ENCODE measurements around the gene NPDC1.

The NPDC1 gene

DNA sequence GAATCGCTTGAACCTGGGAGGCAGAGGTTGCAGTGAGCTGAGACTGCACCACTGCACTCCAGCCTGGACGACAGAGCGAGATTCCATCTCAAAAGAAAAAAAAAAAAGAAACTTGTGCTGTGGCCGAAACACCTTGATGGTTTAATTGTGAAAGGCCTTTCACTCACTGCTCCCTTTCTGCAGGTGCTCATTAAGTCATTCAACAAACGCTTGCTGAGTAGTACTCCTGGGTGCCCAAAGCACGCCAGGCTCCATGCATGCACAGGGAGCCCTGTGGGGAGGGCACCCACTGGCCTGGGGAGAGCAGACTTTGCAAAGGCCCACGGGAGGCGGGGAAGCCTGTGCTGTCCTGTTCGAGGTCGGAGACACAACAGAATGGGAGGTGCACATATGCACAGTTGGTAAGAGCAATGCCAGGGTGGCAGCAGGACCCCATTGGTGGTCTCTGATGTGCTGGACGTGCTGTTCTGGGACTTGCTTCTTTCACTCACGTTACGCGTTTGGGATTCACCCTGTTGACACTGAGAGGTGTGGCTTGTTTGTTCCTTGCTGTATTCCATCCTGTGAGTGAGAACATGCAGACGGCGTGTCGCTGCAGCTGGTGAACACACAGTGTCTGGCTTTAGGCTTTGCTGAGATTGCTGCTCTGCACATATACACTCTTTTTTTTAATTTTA, 10.9 kb upstream of the NPDC1 start:
- no peak for DNase-seq (ENCODE audit: low read depth in 2 of 2)

DNA sequence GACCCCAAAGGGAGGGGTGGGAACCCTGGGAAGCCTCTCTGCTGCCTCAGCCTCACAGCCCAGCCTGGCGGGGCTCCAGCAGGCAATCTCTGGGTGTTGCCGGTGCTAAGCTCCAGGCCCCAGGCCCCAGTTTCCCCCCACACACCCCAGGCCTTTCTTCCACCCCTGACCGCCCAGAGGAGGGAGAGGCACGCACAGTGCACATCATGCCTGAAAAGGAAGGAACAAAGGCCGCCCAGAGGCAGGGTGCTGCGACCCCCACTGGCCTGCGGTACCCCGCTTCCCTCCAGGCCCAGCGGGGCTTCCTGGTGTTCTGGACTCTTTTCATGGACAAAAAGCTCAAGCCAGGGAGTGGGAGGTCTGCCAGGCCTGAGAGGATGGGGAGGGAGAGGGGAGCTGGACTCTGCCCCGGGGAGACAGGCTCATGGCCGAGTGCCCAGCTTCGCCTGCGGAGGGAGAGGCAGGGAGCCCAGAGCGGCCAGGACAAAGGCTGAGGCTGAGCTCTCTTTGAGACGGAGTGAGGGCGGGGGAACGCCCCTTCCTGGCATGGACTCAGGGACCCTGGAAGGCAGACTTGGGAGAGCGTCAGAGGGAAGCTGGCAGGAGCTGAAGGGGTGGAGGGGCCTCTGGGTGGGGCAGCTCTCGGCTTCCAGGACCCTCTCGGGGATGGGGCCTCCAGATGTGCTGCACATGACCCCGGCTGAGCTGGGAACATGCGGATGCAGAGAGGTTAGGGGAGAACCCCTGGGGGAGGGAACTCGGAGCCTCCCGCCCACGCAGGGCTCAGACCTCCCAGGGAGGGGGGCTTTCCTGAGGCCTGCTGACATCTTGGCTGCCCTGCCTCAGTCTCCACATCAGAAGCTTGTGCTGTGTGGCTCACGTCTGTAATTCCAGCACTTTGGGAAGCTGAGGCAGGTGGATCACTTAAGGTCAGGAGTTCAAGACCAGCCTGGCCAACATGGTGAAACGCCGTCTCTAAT, 9.7 kb upstream of the NPDC1 start:
- no peak for DNase-seq (ENCODE audit: low read depth in 2 of 2)

DNA sequence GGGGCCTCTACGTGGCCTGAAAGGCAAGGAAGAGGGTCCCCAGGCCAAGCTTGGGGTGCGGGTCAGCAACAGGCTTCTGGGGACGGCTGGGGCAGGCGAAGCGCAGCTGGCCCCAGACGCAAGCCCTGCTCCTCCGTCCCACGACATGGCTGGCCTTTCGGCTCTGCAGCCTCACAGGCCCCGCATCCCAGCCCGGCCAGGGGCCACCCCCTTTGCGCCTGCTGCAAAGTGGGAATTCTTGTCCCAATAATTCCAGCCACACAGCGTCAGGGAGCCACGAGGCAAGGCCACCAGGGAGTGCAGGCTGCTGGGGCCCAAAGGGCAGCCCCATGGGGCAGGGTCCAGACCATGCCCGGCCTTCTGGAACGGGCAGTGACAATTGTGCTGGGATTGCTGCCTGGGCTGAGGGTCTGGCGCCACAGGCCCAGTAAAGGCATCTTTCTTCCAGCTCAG, 9.0 kb upstream of the NPDC1 start:
- DNase-seq (ENCODE audit: low read depth in 2 of 2) = no peak

DNA sequence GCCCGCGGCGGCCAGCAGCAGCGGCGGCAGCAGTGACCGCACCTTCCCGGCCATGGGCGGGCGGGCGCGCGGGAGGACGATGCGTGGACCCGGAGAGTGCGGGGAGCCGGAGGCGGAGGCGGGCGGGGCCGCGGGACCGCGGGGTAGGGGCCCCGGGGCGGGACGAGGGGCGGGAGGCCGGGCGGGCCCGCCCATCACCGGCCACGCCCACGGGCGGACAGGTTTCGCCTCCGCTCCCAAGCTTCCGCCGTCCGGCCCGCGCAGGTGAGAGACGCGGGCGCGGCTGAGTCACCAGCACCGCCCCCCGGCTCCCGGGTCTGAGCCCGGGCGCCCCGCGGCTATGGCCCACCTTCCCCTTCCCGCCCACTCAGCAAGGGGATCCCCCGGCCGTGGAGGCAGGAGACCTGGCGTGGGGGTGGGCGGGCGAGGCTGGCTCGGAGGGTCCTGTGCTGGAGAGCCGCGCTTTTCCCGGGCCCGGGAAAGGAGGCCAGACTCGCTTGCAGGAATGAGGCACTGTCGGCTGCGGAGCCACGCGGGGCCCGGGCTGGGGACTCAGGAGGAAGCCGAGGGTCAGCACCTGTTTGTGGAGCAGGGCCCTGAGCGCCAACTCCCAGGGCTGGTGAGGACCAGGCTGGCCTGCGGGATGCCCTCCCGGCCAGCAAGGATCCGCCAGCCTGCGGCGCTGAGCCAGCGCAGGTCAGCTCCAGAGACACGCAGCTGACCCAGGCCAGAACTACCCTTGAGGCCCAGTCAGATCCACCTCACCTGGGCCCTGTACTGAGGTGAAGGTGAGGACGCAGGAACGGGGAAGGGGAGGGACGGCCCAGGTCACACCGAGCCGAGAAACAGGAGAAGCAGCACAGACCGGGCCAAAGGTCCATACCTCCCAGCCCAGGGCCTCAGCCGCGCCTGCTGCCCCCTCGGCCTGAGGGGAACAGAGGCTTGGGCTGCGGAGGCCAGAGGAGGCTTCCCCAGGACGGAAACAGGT, 8.3 kb upstream of the NPDC1 start, which contains the start of gene ENTPD2:
Gene ENTPD2, minus strand, starts transcription at position 118 of the 988 bp plus-strand sequence. Its CDS starts 64 bp downstream, at position 54.
- no peak for DNase-seq (ENCODE audit: low read depth in 2 of 2)

DNA sequence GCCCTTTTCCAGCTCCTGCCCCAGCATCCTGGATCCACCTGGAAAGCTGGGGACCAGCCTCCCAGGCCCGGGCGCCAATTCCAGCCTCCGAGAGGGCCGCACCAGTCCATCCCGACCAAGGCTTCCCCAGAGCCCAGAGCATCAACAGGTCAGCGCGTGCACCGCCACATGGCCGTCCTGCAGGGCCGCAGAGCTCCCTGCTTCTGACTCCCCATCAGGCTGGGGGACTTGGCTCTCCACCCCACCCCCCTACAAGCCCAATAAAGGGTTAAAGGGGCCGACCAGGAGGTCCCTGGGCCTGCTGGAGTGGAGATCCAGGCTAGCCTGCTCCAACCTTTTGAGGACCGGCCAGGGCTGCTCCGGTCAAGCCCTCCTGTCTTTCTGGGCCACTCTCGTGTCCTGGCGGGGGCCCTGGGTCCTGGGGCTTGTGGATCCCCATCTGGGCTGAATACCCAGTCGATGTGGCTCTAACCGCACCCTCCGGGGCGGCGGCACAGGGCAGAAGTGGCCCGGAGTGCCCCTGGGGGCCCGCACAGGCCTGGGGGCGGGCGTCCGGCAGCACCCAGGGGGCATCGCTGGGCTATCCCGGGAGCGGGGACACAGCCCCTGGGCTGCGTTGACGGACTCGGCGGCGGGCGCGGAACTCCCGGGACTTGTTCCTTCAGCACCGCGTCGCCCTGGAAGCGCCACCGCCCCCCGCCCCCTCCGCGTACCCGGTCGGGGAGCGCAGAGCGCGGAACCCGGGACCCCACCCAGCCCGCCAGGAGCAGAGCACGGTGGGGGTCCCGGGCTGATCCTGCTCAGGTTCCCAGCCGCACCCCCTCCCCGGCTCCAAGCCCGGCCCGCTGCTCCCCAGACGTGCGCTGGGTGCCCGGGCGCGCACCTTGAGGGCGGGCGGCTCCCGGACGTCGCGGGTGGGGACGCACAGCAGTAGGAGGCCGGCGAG, 7.3 kb upstream of the NPDC1 start:
- no peak for DNase-seq (ENCODE audit: low read depth in 2 of 2)

DNA sequence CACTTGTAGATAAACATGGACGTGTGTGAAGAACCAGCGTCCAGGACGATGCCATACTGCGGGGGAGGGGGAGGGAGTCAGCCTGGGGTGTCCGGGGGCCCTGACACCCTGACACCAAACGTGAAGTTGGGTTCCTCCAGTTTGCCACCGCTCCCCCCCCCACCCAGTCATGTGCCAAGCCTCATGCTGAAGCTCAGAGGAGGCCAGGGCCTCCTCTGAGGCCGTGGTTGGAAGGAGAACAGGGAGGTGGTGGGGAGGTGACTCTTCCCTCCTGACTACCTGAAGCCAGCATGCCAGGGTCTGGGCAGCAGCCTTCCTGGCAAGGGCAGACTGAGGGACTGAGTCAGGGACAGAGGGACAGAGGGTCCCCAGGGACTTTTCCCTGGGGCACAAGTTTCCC, 6.3 kb upstream of the NPDC1 start:
- DNase-seq (ENCODE audit: low read depth in 2 of 2) = no peak

DNA sequence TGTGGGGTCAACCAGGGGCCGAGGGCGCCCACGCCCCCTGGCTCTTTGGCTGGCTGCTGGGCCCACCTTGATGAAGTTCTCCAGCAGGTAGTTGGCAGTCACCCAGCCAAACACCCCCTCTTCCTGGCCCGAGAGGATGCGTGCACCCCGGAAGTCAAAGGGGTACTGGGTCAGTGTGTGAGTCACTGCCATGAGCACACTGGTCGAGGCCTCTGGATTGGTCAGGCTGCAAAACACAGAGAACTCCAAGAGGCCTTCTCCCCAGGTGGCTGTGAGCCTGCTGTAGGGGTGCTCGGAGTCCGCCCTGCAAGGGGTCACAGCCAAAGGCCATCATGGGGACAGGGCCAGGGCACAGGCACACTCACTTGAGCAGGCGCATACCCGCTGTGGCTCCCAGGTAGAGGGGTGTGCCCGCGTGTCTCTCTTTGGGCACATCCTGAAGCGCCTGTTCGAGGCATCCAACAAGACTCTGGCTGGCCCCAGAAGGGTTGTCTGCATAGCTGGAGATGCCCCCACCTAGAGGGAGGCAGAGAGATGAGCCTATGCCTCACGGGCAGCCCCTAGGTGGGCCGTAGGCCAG, 5.3 kb upstream of the NPDC1 start:
- DNase-seq (ENCODE audit: low read depth in 2 of 2) = no peak

DNA sequence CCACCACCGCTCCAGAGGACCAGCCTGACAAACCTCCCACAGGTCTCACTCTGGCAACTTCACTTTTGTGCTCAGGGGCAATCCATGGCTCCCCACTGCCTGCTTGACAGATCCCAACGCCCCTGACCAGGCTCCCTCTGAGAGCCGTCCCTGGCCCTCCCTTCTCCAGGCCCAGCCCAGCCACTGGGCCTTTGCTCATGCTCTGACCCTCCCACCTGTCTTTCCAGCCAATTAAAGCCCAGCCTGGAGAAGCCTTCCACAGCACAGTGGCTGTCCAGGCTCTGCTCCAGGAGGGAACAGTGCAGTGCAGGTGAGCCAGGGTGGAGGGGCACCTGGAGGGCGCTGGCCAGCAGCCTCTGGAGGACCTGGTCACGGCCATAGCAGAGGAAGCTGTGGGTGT, 4.6 kb upstream of the NPDC1 start:
- no peak for DNase-seq (ENCODE audit: low read depth in 2 of 2)

DNA sequence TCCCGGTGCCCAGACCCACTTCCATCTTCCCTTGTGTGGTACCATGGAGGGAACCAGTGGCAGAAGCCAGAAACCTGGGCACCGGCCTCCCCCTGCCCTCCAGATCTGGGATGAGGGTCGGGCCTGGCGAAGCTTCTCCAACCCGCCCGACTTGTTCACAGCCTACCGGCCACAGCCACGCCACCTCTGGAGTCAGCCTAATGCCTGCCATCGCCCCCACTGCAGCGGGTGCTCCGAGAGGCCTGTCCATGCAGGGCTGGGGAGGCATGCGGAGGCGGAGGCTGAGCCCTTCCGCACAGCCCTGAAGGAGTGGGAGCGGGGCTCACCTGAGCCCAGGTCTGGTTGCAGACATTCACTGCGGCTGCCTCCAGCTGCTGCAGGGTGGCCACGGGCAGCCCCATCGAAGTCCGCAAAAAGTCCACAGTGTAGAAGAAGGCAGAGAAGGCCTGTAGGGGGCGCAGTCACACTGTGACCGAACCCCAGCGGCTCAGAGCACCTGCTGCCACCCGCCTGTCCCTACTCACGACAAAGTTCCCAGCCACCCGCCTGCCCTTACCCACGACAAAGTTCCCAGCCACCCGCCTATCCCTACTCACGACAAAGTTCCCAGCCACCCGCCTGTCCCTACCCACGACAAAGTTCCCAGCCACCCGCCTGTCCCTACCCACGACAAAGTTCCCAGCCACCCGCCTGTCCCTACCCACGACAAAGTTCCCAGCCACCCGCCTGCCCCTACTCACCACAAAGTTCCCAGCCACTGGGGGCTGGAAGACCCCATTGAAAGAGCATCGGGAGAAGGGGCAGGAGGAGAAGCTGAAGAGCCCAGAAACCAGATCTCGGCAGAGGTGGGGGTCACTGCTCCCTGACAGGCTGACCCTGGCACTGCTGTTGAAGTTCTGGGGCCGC, 3.8 kb upstream of the NPDC1 start:
- DNase-seq (ENCODE audit: low read depth in 2 of 2) = no peak

DNA sequence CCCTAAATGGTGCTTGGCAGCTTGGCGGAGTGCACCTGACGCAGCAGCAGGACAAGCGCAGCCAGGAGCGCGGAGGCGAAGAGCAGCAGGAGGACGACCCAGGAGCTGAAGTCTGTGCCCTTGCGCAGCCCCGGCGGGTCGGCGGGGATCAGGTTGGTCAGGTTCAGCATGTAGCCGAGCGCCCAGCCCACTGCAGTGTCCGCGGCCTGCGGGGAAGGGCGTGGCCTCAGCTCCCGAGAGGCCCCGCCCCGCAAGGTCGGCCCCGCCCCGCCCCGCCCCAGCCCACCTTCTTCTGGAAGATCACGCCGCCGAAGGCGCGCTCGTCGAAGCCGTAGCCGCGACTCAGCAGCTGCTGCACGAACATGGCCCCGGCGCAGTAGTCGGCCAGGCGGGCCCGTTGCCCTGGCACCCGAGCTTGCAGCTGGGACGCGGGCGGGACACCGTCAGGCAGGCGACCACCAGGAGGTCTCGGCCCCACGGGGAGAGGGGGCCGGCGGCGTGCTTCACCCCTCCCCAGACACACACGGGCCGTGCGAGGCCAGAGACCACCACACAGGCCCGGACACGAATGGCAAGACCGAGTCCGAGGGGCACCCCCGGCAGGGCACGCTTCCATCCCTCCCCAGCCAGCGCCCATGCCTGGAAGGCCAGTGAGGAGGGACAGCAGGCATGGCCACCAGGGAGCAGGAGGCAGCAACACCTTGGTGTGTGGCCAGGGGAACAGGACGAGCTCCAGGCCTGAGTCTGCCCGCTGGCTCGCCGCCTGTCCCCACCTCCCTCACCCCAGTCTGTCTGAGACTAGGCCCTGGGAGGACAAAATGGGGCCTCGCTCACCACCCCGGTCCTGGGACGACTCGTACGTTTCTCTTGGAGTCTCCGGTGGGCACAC, 2.9 kb upstream of the NPDC1 start:
- DNase-seq (ENCODE audit: low read depth in 2 of 2) = no peak

DNA sequence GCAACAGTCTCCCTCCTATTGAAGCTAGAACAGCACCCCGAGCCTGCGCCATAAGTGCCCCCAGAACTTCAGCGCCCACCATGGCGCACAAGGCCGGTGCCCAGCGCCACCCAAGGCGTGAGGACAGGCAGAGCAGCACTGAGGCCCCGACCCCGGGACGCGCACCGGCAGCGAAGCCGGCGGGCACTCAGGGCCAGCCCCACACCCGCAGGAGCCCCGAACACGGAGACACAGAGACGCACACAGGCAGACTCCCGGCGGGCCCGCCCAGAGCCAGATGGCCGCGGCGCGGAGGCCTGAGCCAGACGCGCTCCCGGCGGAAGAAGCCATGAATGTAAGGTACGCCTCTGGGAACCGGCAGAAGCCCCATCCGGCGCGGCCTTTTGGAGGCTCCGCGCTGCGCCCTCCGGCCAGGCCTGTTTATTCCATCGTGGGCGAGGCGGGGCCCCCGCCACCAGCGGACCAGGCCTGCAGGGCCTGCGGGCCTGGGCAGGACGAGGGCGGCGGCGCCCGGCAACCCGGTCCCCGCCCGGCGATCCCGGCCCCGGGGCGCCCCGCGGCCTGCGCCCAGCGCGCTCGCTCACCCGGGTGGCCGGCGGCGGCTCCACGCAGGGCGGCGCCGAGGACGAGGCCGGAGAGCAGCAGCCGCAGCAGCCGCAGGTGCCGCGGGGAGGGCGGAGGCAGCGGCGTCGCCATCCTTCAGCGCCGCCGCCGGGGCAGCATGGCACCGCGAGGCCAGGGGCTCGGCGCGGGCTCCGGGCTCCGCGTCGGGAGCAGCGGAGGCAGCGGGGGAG, 486 bp downstream of the NPDC1 start:
- DNase-seq (ENCODE audit: low read depth in 2 of 2) = no peak

DNA sequence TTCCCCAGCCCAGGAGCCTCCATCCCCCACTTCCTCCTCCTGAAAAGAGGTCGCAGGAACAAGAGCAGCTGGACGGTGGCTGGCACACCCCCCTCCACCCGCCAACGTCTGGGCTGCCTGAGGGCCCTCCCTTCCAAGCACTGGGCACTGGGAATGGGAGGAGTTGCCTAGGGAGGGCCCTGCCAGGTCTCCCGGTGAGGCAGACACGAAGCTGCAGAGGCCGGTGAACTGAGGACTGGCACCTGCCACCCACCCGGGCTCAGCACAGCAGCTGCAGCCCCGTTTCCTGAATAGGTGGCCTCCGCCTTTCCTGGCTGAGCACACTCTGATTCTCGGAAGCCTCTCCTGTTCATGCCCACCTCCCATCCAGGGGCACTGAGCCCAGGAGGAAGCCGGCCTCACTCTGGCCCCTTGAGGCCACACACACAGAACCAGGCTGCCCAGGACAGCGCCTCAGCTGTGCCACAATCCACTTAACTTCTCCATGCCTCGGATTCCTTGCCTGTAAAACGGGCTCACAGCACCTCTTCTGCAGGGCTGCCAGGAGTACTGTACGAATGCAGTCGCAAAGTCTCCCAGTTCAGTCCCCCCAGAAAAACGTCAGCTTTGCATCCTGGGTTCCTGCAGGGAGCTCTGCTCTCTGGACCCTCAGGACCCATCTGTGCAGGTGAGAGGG, 1.3 kb downstream of the NPDC1 start:
- DNase-seq (ENCODE audit: low read depth in 2 of 2) = no peak

DNA sequence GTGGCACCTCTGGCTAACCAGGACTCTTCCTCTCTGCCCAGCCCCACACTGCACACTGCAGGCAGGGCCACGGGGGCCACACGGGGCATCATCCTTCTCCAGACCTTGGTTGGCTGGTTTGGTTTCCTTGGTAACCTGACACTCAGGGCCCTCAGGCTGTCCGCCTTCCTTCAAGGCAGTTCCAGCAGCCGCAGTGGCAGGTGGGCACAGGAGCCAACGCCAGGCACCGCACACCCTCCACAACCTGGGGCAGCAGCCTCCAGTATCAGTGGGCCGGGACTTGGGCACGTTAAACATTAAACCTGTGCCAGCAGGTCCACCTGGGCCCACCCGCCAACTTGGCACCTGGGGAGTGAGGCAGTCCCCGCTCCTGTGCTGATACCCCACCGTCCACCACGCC, 1.9 kb downstream of the NPDC1 start:
- DNase-seq (ENCODE audit: low read depth in 2 of 2) = no peak

DNA sequence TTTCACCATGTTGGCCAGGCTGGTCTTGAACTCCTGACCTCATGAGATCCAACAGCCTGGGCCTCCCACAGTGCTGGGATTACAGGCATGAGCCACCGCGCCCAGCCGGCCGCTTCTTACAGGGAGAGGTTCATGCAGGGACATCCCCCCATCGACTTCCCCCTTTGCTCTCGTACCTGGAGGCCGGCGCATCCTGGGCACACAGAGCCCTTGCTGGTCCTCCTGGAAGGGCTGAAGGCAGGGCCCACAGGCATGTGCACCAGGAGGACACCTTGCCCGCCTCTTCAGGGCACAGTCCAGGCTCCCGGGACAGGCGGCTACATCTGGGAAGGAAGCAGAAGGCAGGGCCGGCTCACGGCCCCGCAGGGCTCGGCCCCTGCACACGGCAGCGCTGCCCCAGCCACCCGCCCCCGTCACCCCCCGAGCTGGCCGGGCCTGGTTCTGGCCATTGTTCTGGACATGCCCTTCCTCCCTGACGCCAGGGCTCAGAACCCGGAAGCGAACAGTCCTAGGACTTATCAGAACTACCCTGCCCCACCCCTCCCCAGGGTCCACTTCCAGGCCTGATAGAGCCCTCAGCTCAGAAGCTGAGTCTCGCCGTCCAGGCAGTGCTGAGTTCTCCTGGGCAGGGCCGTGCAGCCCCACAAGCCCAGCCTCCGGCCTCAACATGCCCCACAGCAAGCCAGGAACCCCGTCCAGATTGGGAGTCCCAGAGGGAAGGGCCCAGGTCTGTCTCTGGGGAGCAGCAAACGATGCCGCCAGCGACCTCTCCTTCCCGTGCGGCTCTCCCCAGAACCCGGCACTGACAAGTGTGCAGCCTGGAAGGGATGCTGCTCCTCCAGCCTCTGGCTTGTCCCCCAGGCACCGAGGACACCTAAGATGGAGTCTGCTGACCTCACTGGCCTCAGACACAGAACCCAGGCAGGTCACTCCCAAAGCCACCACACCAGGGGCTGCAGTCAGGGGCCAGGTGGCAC, 2.9 kb downstream of the NPDC1 start:
- no peak for DNase-seq (ENCODE audit: low read depth in 2 of 2)

DNA sequence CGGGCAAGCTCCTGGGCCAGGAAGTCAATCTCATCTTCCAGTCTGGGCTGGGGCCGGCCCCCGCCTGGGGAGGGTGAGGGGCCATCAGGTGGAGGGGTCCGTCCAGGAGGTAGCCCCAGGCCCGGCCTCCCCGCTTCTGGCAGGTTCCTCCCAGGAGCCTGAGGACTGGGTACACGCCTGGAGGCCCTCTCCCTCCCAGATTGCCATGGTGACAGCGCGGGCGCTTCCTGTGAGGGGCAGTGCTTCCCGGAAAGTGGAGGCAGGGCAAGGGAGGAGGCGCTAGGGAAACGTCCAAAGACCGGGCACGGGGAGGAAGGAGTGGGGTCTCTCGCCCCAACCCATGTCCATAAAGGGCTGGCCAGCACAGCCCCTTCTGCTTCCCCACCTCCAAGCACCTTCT, 4.9 kb downstream of the NPDC1 start:
- no peak for DNase-seq (ENCODE audit: low read depth in 2 of 2)
